Vagina (tissue), 2 donors: ENCODE results near the gene NARS2. TPM values are rescaled to one million over a fixed set of nuclear protein-coding genes. Genes with fewer than 3 reads are reported as not detected.

ENCODE experiments used
- DNase-seq, 2 donors: peaks; one replicate each; pipeline ENCODE4 v3.0.0-alpha.2; 2017; ENCODE audit errors: extremely low spot score in 2 of 2
- H3K27ac ChIP-seq: fragments of 200-600 bp; sonication (generic); one replicate; pipeline ENCODE4 v1.5.1; 2019
- H3K27me3 ChIP-seq: fragments of 200-600 bp; sonication (generic); one replicate; pipeline ENCODE4 v1.5.1; 2019
- H3K36me3 ChIP-seq, 2 donors: fragments of 200-600 bp; sonication (generic); one replicate each; pipeline ENCODE4 v1.5.1; 2017 to 2019
- H3K4me1 ChIP-seq: fragments of 200-600 bp; sonication (generic); one replicate; pipeline ENCODE4 v1.5.1; 2019
- H3K4me3 ChIP-seq, 2 donors: fragments of 200-600 bp; sonication (generic); 1 replicate in 1 of 2; 2 replicates in 1 of 2; pipeline ENCODE4 v1.5.1; 2016 to 2019
- H3K9me3 ChIP-seq: fragments of 200-600 bp; sonication (generic); one replicate; pipeline ENCODE4 v1.5.1; 2019
- CTCF ChIP-seq, 3 experiments: fragments of 450-650 bp in 2 of 3; fragments of 200-600 bp in 1 of 3; sonication (generic) in 1 of 3; IDR thresholded peaks; one replicate each; pipeline ENCODE4 v1.5.1; 2017 to 2019; ENCODE audit warnings: antibody characterized with exemption in 3 of 3, mild to moderate bottlenecking in 2 of 3, moderate library complexity in 2 of 3
- POLR2A ChIP-seq, 2 donors: fragments of 450-650 bp; IDR thresholded peaks; one replicate each; pipeline ENCODE4 v1.6.1; 2017; ENCODE audit warnings: antibody characterized with exemption in 2 of 2, mild to moderate bottlenecking in 2 of 2, moderate library complexity in 2 of 2
- POLR2AphosphoS5 ChIP-seq, 2 donors: sonication (generic); formaldehyde crosslinking; IDR thresholded peaks; one replicate each; pipeline ENCODE4 v1.9.0; 2017; ENCODE audit warnings: antibody characterized with exemption in 2 of 2, mild to moderate bottlenecking in 2 of 2, low read depth in 1 of 2; ENCODE audit not compliant: insufficient read depth in 1 of 2
- intact Hi-C: fragments of 100-400 bp; cut with DNase I; formaldehyde crosslinking; loops from one replicate; pipeline ENCODE4 v1.15.1; 2023
- total RNA-seq: library from RNA; depleted of rRNA; stranded (reverse); fragments of >200 nt; gene quantifications from one replicate; pipeline ENCODE4 v1.2.3, GENCODE V29; 2016

Gene NARS2
- total RNA-seq, 1 donor from 2014 or later: 13.5 TPM

- Histone ChIP-seq H3K9me3 (no peaks in the 10 kb centered on the region), H3K4me3 (no peak overlapping the region), H3K27me3 (no peaks in the 10 kb centered on the region), H3K36me3 (no peaks in the 10 kb centered on the region), H3K4me1 (peaks cover 14% of the 10 kb centered on the region), H3K27ac (no peak overlapping the region)
- intact Hi-C loops: no loop called here
- DNase-seq: no peak
- TF ChIP-seq POLR2A (IDR thresholded peaks at IDR 0.05) (no peak), CTCF (IDR thresholded peaks at IDR 0.05) (no peak), POLR2AphosphoS5 (IDR thresholded peaks at IDR 0.05; ENCODE audit: insufficient read depth in 1 of 2, low read depth in 1 of 2) (no peak)
These were observed 179.1 kb downstream of the NARS2 start for GRCh38 chr11:78395597-78395996.

- Histone ChIP-seq H3K36me3 (no peaks in the 10 kb centered on the region), H3K27me3 (no peaks in the 10 kb centered on the region), H3K4me1 (peaks cover 10% of the 10 kb centered on the region), H3K27ac (no peak overlapping the region), H3K9me3 (no peaks in the 10 kb centered on the region), H3K4me3 (no peak overlapping the region)
- intact Hi-C loops: no loop called here
- no peak for TF ChIP-seq CTCF (IDR thresholded peaks at IDR 0.05)
- TF ChIP-seq POLR2AphosphoS5 (IDR thresholded peaks at IDR 0.05; ENCODE audit: insufficient read depth in 1 of 2, low read depth in 1 of 2): no peak
- DNase-seq: no peak
These were observed 181.8 kb downstream of the NARS2 start for GRCh38 chr11:78392854-78393253.

GRCh38 chr11:78391424-78391823 is 183.2 kb downstream of the NARS2 start:
- intact Hi-C loops: no loop called here
- peaks cover 11% of the 10 kb centered on the region for H3K4me1 ChIP-seq

GRCh38 chr11:78390809-78391208 is 183.9 kb downstream of the NARS2 start:
- intact Hi-C loops: no loop called here

More at GRCh38 chr11:78391424-78391823, 183.2 kb downstream of the NARS2 start:
- TF ChIP-seq POLR2AphosphoS5 (IDR thresholded peaks at IDR 0.05; ENCODE audit: insufficient read depth in 1 of 2, low read depth in 1 of 2) (no peak), POLR2A (IDR thresholded peaks at IDR 0.05) (no peak), CTCF (IDR thresholded peaks at IDR 0.05) (no peak)
- no peak for DNase-seq
- Histone ChIP-seq H3K27ac (no peak overlapping the region), H3K4me3 (no peak overlapping the region), H3K9me3 (no peaks in the 10 kb centered on the region), H3K27me3 (no peaks in the 10 kb centered on the region), H3K36me3 (no peaks in the 10 kb centered on the region)

More at GRCh38 chr11:78390809-78391208, 183.9 kb downstream of the NARS2 start:
- H3K27ac ChIP-seq: no peak overlapping the region
- H3K9me3 ChIP-seq: no peaks in the 10 kb centered on the region
- DNase-seq: no peak
- peaks cover 11% of the 10 kb centered on the region for H3K4me1 ChIP-seq
- no peak overlapping the region for H3K4me3 ChIP-seq
- TF ChIP-seq CTCF (IDR thresholded peaks at IDR 0.05) (no peak), POLR2A (IDR thresholded peaks at IDR 0.05) (no peak), POLR2AphosphoS5 (IDR thresholded peaks at IDR 0.05; ENCODE audit: insufficient read depth in 1 of 2, low read depth in 1 of 2) (no peak)
- H3K27me3 ChIP-seq: no peaks in the 10 kb centered on the region
- no peaks in the 10 kb centered on the region for H3K36me3 ChIP-seq
